AG09319 (cell line): Measurements from ENCODE around the gene HSDL2.

Source experiments
- DNase-seq: peaks from one replicate; pipeline ENCODE4 v3.0.0-alpha.2; 2010; ENCODE audit warnings: low read depth; ENCODE audit errors: extremely low read depth
- CTCF ChIP-seq: IDR thresholded peaks from 2 replicates; pipeline ENCODE4 v1.5.1; 2011; ENCODE audit warnings: low read depth, mild to moderate bottlenecking, inconsistent platforms, low read length, moderate library complexity

The HSDL2 gene

GRCh38 chr9:112520069-112520468, 140.2 kb downstream of the HSDL2 start:
- TF ChIP-seq CTCF: no peak
- DNase-seq: no peak

- no peak for TF ChIP-seq CTCF
- DNase-seq: no peak
Measured at GRCh38 chr9:112520656-112521055, 140.7 kb downstream of the HSDL2 start.
